NK-92 treated with Interleukin-12 subunit alpha and Interleukin-12 subunit beta, amount 100 ng/mL, for 24 hours (cell line): Measurements from ENCODE around the gene OR2A7.
"Not testable (repeated sequence)": the region's sequence is repeated elsewhere in the genome, so short reads cannot be mapped to it uniquely, and the experiment has no call there.

Experiments used
- DNase-seq: peaks from one replicate; lab custom pipeline; 2025; lab: John Stamatoyannopoulos, UW

OR2A7 gene

GRCh38 chr7:144264692-144265091 lies at the start of gene OR2A7:
TSS of gene OR2A7 (minus strand) at chr7:144264792. CDS start at chr7:144259628, 5,164 bp downstream.
- not testable (repeated sequence) for DNase-seq

GRCh38 chr7:144311872-144312469 lies 47.4 kb upstream of the OR2A7 start, which contains the start of gene OR2A1:
TSS of gene OR2A1 (plus strand) at chr7:144312419. CDS start at chr7:144318125, 5,706 bp downstream.
- DNase-seq: not testable (repeated sequence)

GRCh38 chr7:144311218-144311617 lies 46.6 kb upstream of the OR2A7 start:
- DNase-seq: not testable (repeated sequence)

GRCh38 chr7:144309702-144310101 lies 45.1 kb upstream of the OR2A7 start:
- DNase-seq: not testable (repeated sequence)

- not testable (repeated sequence) for DNase-seq
Measured at GRCh38 chr7:144305156-144305555, 40.6 kb upstream of the OR2A7 start.

GRCh38 chr7:144303607-144304006 lies 39.0 kb upstream of the OR2A7 start:
- not testable (repeated sequence) for DNase-seq

GRCh38 chr7:144302578-144303303 lies 38.1 kb upstream of the OR2A7 start:
- not testable (repeated sequence) for DNase-seq

GRCh38 chr7:144293794-144294499 lies 29.4 kb upstream of the OR2A7 start:
- DNase-seq: not testable (repeated sequence)

- not testable (repeated sequence) for DNase-seq
Measured at GRCh38 chr7:144292384-144293161, 28.0 kb upstream of the OR2A7 start.

- not testable (repeated sequence) for DNase-seq
Measured at GRCh38 chr7:144291607-144292006, 27.0 kb upstream of the OR2A7 start.

GRCh38 chr7:144287171-144287784 lies 22.7 kb upstream of the OR2A7 start:
- not testable (repeated sequence) for DNase-seq

GRCh38 chr7:144283716-144284115 lies 19.1 kb upstream of the OR2A7 start:
- not testable (repeated sequence) for DNase-seq

- not testable (repeated sequence) for DNase-seq
Measured at GRCh38 chr7:144282490-144282889, 17.9 kb upstream of the OR2A7 start.

GRCh38 chr7:144281981-144282380 lies 17.4 kb upstream of the OR2A7 start:
- not testable (repeated sequence) for DNase-seq

GRCh38 chr7:144280010-144280409 lies 15.4 kb upstream of the OR2A7 start:
- DNase-seq: not testable (repeated sequence)

GRCh38 chr7:144275281-144275680 lies 10.7 kb upstream of the OR2A7 start:
- not testable (repeated sequence) for DNase-seq

GRCh38 chr7:144269188-144269587 lies 4.6 kb upstream of the OR2A7 start, which contains the start of gene CTAGE8:
TSS of gene CTAGE8 (minus strand) at chr7:144269288. CDS start at chr7:144269250, 38 bp downstream.
- DNase-seq: not testable (repeated sequence)

- DNase-seq: not testable (repeated sequence)
Measured at GRCh38 chr7:144262128-144262527, 2.5 kb downstream of the OR2A7 start.

GRCh38 chr7:144259067-144259466 lies 5.5 kb downstream of the OR2A7 start:
- not testable (repeated sequence) for DNase-seq

GRCh38 chr7:144256112-144256511 lies 8.5 kb downstream of the OR2A7 start:
- DNase-seq: no peak

GRCh38 chr7:144255471-144255897 lies 9.1 kb downstream of the OR2A7 start:
- DNase-seq: no peak
